NCI-H1048 (cell line): ENCODE data around the gene GCC1.
A peak's percentile ranks its signal among the peaks of the same experiment; 100 is the strongest.
"Not testable (repeated sequence)": the region's sequence is repeated elsewhere in the genome, so short reads cannot be mapped to it uniquely, and the experiment has no call there.

Experiments
- DNase-seq: peaks from one replicate; lab custom pipeline; 2025; lab: John Stamatoyannopoulos, UW

The GCC1 gene

GRCh38 chr7:127588697-127589482 is 3.5 kb upstream of the GCC1 start:
- no peak for DNase-seq

DNA sequence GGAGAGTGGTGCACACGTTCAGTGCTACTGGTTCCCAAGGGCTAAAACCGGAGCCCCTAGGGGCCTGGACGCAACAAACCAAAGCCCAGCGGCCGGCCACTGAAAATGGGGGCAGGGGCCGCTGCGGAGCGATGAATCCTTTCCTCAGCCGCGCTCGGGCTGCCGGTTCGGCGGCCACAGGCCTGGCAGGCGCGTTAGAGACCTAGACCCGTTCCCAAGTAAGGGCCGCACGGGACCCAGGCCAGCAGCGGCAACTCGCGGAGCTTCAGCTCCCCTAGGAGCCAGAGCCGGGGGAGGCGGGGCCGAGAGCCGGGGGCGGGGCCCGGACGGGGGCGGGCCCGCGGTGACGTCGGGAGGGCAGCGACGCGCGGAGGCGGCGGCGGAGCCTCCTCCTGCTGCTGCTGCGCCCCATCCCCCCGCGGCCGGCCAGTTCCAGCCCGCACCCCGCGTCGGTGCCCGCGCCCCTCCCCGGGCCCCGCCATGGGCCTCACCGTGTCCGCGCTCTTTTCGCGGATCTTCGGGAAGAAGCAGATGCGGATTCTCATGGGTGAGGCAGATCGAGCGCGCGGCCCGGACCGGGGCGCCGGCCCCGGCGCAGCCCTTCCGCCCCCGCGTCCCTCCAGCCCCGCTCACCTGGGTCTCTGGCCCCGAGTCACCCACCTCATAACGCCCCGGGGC is 2.8 kb upstream of the GCC1 start, which contains the start of gene ARF5:
TSS of gene ARF5 (plus strand) at position 393 of the 678 bp plus-strand sequence. CDS start at position 481, 88 bp downstream.
- peak; percentile 52 for DNase-seq

DNA sequence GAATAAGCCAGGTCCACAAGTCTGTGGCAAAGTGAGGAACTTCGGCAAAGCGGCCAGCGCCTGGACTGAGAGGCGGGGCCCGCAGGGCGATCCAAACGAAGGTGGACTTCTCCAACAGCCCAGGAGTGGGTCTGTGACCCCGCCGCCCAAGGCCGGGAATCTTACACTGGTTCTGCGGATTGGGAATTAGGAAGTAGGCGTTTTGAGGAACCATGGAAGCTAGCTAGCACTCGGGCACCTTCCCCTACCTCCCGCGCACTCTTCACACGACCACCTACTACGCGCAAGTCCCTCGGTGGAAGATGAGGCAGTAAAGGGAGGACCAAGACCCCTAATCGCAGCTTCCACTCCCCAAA is 2.2 kb upstream of the GCC1 start:
- DNase-seq = no peak

GRCh38 chr7:127586346-127586745 is 950 bp upstream of the GCC1 start:
- DNase-seq = no peak

- no peak for DNase-seq
Observed at GRCh38 chr7:127584648-127585043, 750 bp downstream of the GCC1 start.

DNA sequence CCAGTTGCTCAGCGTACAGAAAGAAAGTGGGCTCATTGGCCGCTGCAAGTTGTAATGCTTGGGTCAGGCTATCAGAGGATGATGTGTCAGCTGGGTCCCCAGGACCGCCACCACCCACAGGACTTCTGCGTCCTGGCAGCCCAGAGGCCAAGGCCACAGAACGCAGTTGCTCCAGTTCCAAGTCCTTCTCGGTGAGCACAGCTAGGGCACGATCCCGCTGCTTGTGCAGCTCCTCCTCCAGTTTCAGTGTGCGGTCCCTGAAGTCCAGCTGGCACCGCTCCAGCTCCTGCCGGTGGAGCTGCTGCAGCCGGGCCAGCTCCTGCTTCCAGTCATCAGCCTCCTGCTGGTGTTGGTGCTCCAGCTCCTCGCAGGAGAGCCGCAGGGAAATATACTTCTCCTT is 3.0 kb downstream of the GCC1 start:
- DNase-seq = no peak

- DNase-seq = no peak
Observed at GRCh38 chr7:127581716-127582115, 3.7 kb downstream of the GCC1 start.

GRCh38 chr7:127580612-127581011 is 4.8 kb downstream of the GCC1 start:
- no peak for DNase-seq

- DNase-seq = no peak
Observed at GRCh38 chr7:127578711-127579275, 6.6 kb downstream of the GCC1 start.

DNA sequence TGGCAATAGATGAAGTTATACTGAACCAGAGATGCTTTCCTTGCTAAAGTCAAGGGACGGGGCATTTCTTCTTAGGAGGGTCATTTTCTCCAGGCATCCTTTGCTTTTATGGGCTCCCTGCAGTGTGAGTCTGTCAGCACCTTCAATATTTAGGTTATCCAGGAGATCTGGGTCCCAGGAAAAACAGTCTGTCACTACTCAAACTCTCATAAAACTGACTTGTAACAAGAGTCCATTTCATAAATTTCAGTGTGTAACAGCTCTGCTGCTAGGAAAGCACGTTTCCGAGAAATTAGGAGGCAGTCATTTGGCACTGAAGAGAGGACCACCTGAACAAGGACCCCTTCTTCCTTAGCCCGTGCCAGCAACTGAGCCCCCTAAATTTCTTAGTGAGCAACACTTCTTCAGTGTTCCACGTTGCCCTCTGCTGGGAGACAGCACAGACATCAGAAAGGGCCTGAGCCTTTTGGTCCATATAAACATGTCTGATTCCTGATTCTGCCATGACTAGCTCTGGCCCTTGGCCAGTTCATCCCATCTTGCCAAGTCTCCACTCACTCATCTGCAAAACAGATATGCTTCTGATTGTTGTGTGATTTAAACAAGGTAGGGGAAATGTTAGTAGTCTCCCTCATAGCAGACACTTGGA is 7.2 kb downstream of the GCC1 start:
- no peak for DNase-seq

- DNase-seq = no peak
Observed at GRCh38 chr7:127571741-127572505, 13.5 kb downstream of the GCC1 start.

DNA sequence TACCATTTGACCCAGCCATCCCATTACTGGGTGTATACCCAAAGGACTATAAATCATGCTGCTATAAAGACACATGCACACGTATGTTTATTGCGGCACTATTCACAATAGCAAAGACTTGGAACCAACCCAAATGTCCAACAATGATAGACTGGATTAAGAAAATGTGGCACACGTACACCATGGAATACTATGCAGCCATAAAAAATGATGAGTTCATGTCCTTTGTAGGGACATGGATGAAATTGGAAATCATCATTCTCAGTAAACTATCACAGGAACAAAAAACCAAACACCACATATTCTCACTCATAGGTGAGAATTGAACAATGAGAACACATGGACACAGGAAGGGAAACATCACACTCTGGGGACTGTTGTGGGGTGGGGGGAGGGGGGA is 17.4 kb downstream of the GCC1 start:
- not testable (repeated sequence) for DNase-seq

DNA sequence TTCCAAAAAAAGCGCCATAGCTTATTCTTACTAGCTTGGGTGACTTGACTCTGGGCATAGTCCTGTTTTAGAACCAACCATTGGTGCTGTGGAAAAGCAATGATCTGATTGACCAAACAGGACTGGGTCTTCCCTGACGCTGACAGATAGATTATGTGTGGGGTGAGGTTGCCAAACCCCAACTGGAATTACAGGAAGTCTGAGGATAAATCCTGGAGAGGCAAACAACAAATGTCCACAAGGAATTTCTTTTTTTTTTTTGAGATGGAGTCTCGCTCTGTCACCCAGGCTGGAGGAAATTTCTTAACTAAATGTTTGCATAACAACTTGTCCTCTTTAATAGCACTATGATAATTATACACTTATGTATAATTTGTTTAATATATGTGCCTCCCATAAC is 19.2 kb downstream of the GCC1 start:
- no peak for DNase-seq

GRCh38 chr7:127557803-127558202 is 27.6 kb downstream of the GCC1 start:
- DNase-seq = no peak

DNA sequence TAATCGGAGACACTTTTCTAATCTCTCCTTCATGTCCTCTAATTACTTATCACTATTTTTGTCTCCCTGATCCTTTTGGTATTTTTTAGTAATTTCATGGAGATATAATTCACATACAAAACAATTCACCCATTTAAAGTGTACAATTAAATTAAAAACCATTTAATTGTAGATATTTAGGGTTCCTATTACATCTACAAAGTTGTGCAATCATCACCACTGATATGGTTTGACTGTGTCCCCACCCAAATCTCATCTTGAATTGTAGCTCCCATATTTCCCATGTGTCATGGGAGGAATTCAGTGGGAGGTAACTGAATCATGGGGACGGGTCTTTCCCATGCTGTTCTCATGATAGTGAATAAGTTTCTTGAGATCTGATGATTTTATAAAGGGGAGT is 29.0 kb downstream of the GCC1 start:
- DNase-seq = no peak

DNA sequence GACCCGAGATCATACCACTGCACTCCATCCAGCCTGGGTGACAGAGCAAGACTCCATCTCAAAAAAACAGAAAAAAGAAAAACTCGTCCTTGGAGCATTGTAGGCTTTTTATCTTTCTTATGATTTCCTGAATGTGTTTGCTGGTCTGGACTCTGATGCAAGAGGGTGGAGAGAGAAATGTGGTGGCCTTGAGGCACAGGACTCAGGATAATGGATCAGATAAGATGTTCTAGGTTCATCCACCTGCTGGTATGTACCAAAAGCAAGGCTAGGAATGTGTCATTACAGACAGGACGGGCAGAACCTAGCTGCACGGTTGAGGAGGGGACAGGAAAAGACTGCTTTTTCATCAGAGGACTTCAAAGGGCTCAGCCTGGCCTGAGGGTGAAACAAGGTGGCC is 33.5 kb downstream of the GCC1 start:
- no peak for DNase-seq

DNA sequence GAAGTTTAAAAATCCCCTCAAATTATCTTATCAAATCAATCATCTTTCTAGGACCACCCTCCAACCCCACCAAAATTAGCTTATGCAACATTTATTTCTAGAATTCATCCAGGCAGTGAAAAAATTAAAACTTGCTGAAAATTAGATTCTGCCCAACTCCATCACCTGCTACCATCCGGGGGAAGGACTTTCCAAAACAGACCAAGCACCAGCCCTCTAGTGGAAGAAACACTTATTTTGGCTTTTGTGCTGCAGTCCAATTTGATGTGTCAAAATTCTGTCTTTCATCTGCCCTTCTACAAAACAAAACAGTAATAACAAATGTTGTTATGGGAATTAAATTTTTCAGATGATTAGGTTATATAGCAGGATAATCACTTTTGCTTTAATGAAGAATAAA is 35.1 kb downstream of the GCC1 start:
- no peak for DNase-seq

DNA sequence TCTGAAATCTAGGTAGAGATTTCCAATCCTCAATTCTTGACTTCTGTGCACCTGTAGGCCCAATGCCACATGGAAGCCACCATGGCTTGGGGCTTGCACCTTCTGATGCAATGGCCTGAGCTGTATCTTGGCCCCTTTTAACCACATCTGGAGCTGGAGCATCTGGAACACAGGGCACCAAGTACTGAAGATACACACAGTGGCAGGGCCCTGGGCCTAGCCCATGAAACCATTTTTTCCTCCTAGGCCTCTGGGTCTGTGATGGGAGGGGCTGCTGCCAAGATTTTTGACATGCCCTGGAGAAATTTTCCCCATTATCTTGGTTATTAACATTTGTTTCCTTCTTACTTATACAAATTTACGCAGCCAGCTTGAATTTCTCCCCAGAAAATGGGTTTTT is 39.1 kb downstream of the GCC1 start:
- DNase-seq = no peak

- no peak for DNase-seq
Observed at GRCh38 chr7:127541548-127541947, 43.8 kb downstream of the GCC1 start.

GRCh38 chr7:127540461-127540860 is 44.9 kb downstream of the GCC1 start:
- DNase-seq = not testable (repeated sequence)

DNA sequence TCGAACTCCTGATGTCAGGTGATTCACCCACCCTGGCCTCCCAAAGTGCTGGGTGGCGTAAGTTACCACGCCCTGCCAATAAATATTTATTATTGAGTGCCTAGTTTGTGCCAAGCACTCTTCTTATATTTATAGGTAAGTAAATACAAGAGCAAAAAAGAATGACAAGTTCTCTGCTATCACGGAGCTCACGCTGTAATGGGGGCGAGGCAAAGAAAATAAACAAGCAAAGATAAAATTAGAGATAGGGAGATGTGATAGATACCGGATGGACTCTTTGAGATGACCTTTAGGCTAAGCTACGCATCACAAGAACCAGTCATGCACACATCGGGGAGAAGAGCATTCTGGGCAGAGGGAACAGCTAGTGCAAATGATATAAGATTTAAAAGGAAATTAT is 46.3 kb downstream of the GCC1 start:
- DNase-seq = no peak

GRCh38 chr7:127536741-127537140 is 48.7 kb downstream of the GCC1 start:
- DNase-seq = no peak
